DOHH2 (cell line): ENCODE data around the gene THAP3.
A peak's percentile ranks its signal among the peaks of the same experiment; 100 is the strongest.

Source experiments
- H3F3A ChIP-seq: fragments of 200-600 bp; sonication (generic), shearing (Covaris generic); 2 replicates; pipeline ENCODE4 v1.6.0; 2016; ENCODE audit warnings: antibody characterized with exemption, mild to moderate bottlenecking; ENCODE audit not compliant: control insufficient read depth, insufficient read depth
- H3K27ac ChIP-seq: fragments of 200-600 bp; sonication (generic); 2 replicates; pipeline ENCODE4 v1.5.1; 2014; ENCODE audit warnings: low read depth, mild to moderate bottlenecking, low read length, moderate library complexity
- H3K27me3 ChIP-seq: fragments of 200-600 bp; sonication (generic); 2 replicates; pipeline ENCODE4 v1.6.1; 2014; ENCODE audit warnings: mild to moderate bottlenecking, low read length, mixed read lengths; ENCODE audit not compliant: control insufficient read depth
- H3K36me3 ChIP-seq: fragments of 200-600 bp; sonication (generic); 2 replicates; pipeline ENCODE4 v1.6.1; 2014; ENCODE audit warnings: mild to moderate bottlenecking, low read length, moderate library complexity, mixed read lengths; ENCODE audit not compliant: control insufficient read depth
- H3K4me1 ChIP-seq: fragments of 200-600 bp; sonication (generic); 2 replicates; pipeline ENCODE4 v1.6.1; 2014; ENCODE audit warnings: mild to moderate bottlenecking, low read length, mixed read lengths; ENCODE audit not compliant: control insufficient read depth
- H3K4me2 ChIP-seq: fragments of 200-600 bp; sonication (generic); 2 replicates; pipeline ENCODE4 v1.6.0; 2014; ENCODE audit warnings: mild to moderate bottlenecking, low read length, moderate library complexity
- H3K4me3 ChIP-seq: fragments of 200-600 bp; sonication (generic); 2 replicates; pipeline ENCODE4 v1.5.1; 2014; ENCODE audit warnings: mild to moderate bottlenecking, low read length, mixed read lengths
- H3K79me2 ChIP-seq: fragments of 200-600 bp; sonication (generic); 2 replicates; pipeline ENCODE4 v1.6.1; 2014; ENCODE audit warnings: mild to moderate bottlenecking, low read length, mixed read lengths; ENCODE audit not compliant: control insufficient read depth
- H3K9me2 ChIP-seq: fragments of 200-600 bp; sonication (generic); replicated peaks from 2 replicates; pipeline ENCODE4 v1.6.1; 2014; ENCODE audit warnings: mild to moderate bottlenecking, low read length, mixed read lengths; ENCODE audit not compliant: control insufficient read depth
- H3K9me3 ChIP-seq: fragments of 200-600 bp; sonication (generic); 2 replicates; pipeline ENCODE4 v1.6.1; 2014; ENCODE audit warnings: antibody characterized with exemption, low read length, mixed read lengths; ENCODE audit not compliant: control insufficient read depth, insufficient read depth
- H4K20me1 ChIP-seq: fragments of 200-600 bp; sonication (generic); 2 replicates; pipeline ENCODE4 v1.6.0; 2014; ENCODE audit warnings: low read depth, mild to moderate bottlenecking, antibody characterized with exemption, low read length, moderate library complexity; ENCODE audit not compliant: control insufficient read depth, insufficient read depth
- CTCF ChIP-seq: fragments of 200-600 bp; sonication (generic); IDR thresholded peaks from one replicate; pipeline ENCODE4 v1.5.1; 2014; ENCODE audit warnings: antibody characterized with exemption, mild to moderate bottlenecking, low read depth, low read length; ENCODE audit not compliant: poor library complexity, severe bottlenecking
- EZH2phosphoT487 ChIP-seq: fragments of 200-600 bp; sonication (generic); IDR thresholded peaks from 2 replicates; pipeline ENCODE4 v1.6.1; 2017; ENCODE audit warnings: borderline replicate concordance, mild to moderate bottlenecking, antibody characterized with exemption, low read length, moderate library complexity, mixed read lengths

Gene THAP3

GRCh38 chr1:6587261-6588005 is 37.2 kb upstream of the THAP3 start:
- Histone ChIP-seq H3K36me3 (peaks cover 48% of the 10 kb centered on the region), H3K79me2 (peaks cover 7% of the 10 kb centered on the region), H4K20me1 (no peaks in the 10 kb centered on the region), H3F3A (no peaks in the 10 kb centered on the region; the same call in 1 of the 2 replicates), H3K4me1 (peaks cover 14% of the 10 kb centered on the region), H3K4me3 (no peak overlapping the region), H3K9me3 (no peaks in the 10 kb centered on the region), H3K27ac (no peak overlapping the region), H3K4me2 (peak overlapping the region; percentile 7; the same call in 1 of the 2 replicates), H3K27me3 (no peaks in the 10 kb centered on the region), H3K9me2 (no peaks in the 10 kb centered on the region)
- TF ChIP-seq EZH2phosphoT487 = no peak
- TF ChIP-seq CTCF = no peak

GRCh38 chr1:6588128-6588892 is 36.4 kb upstream of the THAP3 start:
- H3K27me3 ChIP-seq = no peaks in the 10 kb centered on the region
- no peak overlapping the region for H3K4me3 ChIP-seq
- H3K9me2 ChIP-seq = no peaks in the 10 kb centered on the region
- TF ChIP-seq CTCF (no peak), EZH2phosphoT487 (no peak)
- H3K4me2 ChIP-seq = no peak overlapping the region
- H3F3A ChIP-seq = no peaks in the 10 kb centered on the region; the same call in 1 of the 2 replicates
- H3K27ac ChIP-seq = no peak overlapping the region
- no peaks in the 10 kb centered on the region for H3K9me3 ChIP-seq
- H3K79me2 ChIP-seq = peaks cover 5% of the 10 kb centered on the region; the same call in 1 of the 2 replicates
- H3K4me1 ChIP-seq = peaks cover 11% of the 10 kb centered on the region
- peaks cover 47% of the 10 kb centered on the region for H3K36me3 ChIP-seq
- H4K20me1 ChIP-seq = no peaks in the 10 kb centered on the region

DNA sequence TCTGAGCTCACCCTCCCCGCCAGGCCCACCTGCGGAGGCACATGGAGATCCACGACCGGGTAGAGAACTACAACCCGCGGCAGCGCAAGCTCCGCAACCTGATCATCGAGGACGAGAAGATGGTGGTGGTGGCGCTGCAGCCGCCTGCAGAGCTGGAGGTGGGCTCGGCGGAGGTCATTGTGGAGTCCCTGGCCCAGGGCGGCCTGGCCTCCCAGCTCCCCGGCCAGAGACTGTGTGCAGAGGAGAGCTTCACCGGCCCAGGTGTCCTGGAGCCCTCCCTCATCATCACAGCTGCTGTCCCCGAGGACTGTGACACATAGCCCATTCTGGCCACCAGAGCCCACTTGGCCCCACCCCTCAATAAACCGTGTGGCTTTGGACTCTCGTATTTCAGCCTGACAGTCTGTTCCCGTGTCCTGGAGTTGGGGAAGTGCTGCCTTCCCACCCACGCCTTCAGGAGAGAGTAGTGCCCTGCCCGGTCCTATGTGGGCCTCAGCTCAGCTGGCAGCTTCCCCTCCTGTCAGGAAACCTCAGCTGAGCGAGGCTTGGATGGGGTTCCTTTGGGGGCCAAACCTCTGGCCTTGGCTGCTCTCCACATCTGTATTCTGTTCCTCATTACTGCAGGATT is 35.7 kb upstream of the THAP3 start:
- peaks cover 5% of the 10 kb centered on the region; the same call in 1 of the 2 replicates for H3K79me2 ChIP-seq
- H3K4me1 ChIP-seq = peaks cover 11% of the 10 kb centered on the region
- peaks cover 47% of the 10 kb centered on the region for H3K36me3 ChIP-seq
- no peak overlapping the region for H3K27ac ChIP-seq
- no peaks in the 10 kb centered on the region; the same call in 1 of the 2 replicates for H3F3A ChIP-seq
- no peaks in the 10 kb centered on the region for H3K27me3 ChIP-seq
- no peaks in the 10 kb centered on the region for H3K9me3 ChIP-seq
- TF ChIP-seq EZH2phosphoT487 = no peak
- TF ChIP-seq CTCF = no peak
- H4K20me1 ChIP-seq = no peaks in the 10 kb centered on the region
- H3K4me2 ChIP-seq = no peak overlapping the region
- no peak overlapping the region for H3K4me3 ChIP-seq
- H3K9me2 ChIP-seq = no peaks in the 10 kb centered on the region
